Measurements from ENCODE around the gene NPC2.

- TF ChIP-seq CTCF (IDR thresholded peaks at IDR 0.05) (no peak), POLR2AphosphoS5 (IDR thresholded peaks at IDR 0.05; ENCODE audit: low read depth, low read length) (no peak), TCF7L2 (IDR thresholded peaks at IDR 0.05; ENCODE audit: low read depth, low read length) (no peak), REST (IDR thresholded peaks at IDR 0.05; ENCODE audit: insufficient read depth in 1 of 2, low read depth in 2 of 2, low read length in 1 of 2) (no peak), SIN3A (IDR thresholded peaks at IDR 0.05; ENCODE audit: borderline replicate concordance, insufficient read depth, low read depth, low read length) (no peak)
Measured at GRCh38 chr14:74538411-74539391, 45.6 kb upstream of the NPC2 start.
